Spinal cord (tissue), 10 donors: Measurements from ENCODE around the gene ZNF236. TPM values are rescaled to one million over a fixed set of nuclear protein-coding genes. Genes with fewer than 3 reads are reported as not detected.
"Not testable (repeated sequence)": the region's sequence is repeated elsewhere in the genome, so short reads cannot be mapped to it uniquely, and the experiment has no call there.

ENCODE experiments used
- DNase-seq, 6 donors: peaks; one replicate each; pipeline versions ENCODE4 v3.0.0 to v3.0.0-alpha.2; 2013 to 2015; ENCODE audit warnings: low spot score in 6 of 6, low read depth in 4 of 6
- H3K27ac ChIP-seq: one replicate; pipeline ENCODE4 v1.5.1; 2013; ENCODE audit warnings: low read depth, low read length, control low read depth
- H3K27me3 ChIP-seq: one replicate; pipeline ENCODE4 v1.6.1; 2013; ENCODE audit warnings: low read length; ENCODE audit not compliant: control insufficient read depth, insufficient read depth
- H3K36me3 ChIP-seq: one replicate; pipeline ENCODE4 v1.6.1; 2013; ENCODE audit warnings: low read length; ENCODE audit not compliant: control insufficient read depth, insufficient read depth
- H3K4me1 ChIP-seq: one replicate; pipeline ENCODE4 v1.6.1; 2013; ENCODE audit warnings: low read length; ENCODE audit not compliant: control insufficient read depth, insufficient read depth
- H3K4me3 ChIP-seq: one replicate; pipeline ENCODE4 v1.5.1; 2013; ENCODE audit warnings: low read depth, low read length, control low read depth
- H3K9me3 ChIP-seq: one replicate; pipeline ENCODE4 v1.6.1; 2013; ENCODE audit warnings: low read length; ENCODE audit not compliant: control insufficient read depth, insufficient read depth
- WGBS: methylation state at CpG from one replicate; pipeline ENCODE4 v1.1.5; 2013; ENCODE audit warnings: missing lambda C conversion rate; ENCODE audit not compliant: insufficient coverage; 5-methylcytosine and 5-hydroxymethylcytosine counted together
- polyA plus RNA-seq, 2 donors: library from polyadenylated mRNA; unstranded; fragments of 120-200 nt; gene quantifications; one replicate each; pipeline ENCODE4 v1.2.1, GENCODE V29; 2013; ENCODE audit not compliant: insufficient read length in 2 of 2
- total RNA-seq, 2 donors: library from RNA; depleted of rRNA in 1 of 2; stranded (reverse); fragments of 120-200 nt in 1 of 2; fragments of >200 nt in 1 of 2; gene quantifications; one replicate each; pipeline versions ENCODE4 v1.2.3 to v1.2.4, GENCODE V29; 2013 to 2014
- donor health status: healthy.

ZNF236 gene
- total and polyA plus RNA-seq, 4 donors, result 7.6 to 23.0 (median 13.6) TPM

DNA sequence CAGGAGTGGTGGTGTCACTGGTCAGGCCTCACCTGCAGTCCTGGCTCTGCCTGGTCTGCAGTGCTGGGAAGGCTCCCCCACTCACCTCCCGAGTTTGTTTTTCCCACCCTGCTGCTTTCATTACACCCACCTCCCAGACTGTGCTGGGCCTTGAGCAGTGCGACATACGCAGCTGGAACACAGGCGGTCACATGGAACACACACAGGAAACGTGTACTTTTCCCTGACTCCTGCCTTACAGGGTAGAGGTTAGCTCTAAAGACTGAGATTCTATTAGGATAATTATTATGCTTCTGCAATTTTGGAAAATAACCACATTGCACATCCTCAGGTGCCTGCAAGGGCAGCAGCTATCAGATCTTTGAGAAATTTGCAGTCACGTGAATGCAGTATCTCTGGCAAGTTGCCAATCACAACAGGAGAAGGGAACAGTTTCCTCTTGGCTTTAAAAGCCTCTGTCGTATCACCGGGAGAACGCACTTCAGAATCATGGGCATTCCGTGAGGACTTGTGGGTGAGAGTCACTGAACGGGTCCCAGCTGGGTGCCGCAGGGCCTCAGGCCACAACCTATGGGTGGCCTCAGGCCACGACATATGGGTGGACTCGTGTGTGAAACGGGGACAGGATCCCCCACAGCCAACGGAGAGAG lies 136.5 kb downstream of the ZNF236 start:
- no peaks in the 10 kb centered on the region for H3K9me3 ChIP-seq
- 42% methylated on average over 12 of the region's 16 CpGs for WGBS
- peak in 1 of 6 donors; percentile 74 for DNase-seq
- no peak overlapping the region for H3K27ac ChIP-seq
- no peak overlapping the region for H3K4me3 ChIP-seq
- no peaks in the 10 kb centered on the region for H3K27me3 ChIP-seq
- peaks cover 41% of the 10 kb centered on the region for H3K36me3 ChIP-seq
- peaks cover 12% of the 10 kb centered on the region for H3K4me1 ChIP-seq

DNA sequence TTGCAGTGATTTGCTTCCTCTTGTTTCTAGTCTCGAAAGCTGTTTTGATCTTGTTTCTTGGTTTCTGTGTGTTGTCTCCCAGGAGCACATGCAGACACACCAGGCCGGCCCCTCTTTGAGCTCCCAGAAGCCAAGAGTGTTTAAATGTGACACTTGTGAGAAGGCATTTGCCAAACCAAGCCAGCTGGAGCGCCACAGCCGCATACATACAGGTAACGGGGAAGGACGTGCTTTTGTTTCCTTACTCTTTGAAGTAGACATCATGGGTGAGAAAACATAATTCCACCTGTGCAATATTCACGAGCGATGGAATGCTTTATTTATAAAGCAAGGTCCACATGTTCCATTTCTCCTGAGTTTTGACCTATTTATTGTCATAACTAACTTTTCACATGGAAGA lies 137.2 kb downstream of the ZNF236 start:
- peaks cover 11% of the 10 kb centered on the region for H3K4me1 ChIP-seq
- H3K27me3 ChIP-seq, result no peaks in the 10 kb centered on the region
- no peak overlapping the region for H3K4me3 ChIP-seq
- peaks cover 41% of the 10 kb centered on the region for H3K36me3 ChIP-seq
- H3K9me3 ChIP-seq, result no peaks in the 10 kb centered on the region
- H3K27ac ChIP-seq, result no peak overlapping the region
- DNase-seq, result no peak
- 98% methylated on average over 7 of the region's 8 CpGs for WGBS

DNA sequence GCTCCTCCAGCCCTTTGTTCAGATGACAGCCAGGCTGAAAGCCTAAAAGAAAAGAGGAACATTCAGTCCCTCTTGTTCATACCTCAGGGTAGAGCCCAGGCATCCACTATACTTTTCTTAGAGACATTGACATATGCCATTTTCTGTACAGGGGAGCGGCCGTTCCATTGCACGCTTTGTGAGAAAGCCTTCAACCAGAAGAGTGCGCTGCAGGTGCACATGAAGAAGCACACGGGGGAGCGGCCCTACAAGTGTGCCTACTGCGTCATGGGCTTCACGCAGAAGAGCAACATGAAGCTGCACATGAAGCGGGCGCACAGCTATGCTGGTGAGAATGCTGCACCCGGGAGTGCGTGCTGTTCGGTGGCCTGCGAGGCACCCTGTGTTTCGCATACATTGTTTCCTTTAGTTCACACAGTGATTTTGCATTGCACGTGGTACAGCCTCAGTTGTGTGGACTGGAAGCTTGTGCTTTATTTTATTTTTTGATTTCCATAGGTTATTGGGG lies 138.2 kb downstream of the ZNF236 start:
- peaks cover 41% of the 10 kb centered on the region for H3K36me3 ChIP-seq

GRCh38 chr18:76962851-76963250 lies 140.5 kb downstream of the ZNF236 start:
- Histone ChIP-seq H3K27ac (no peak overlapping the region), H3K4me1 (peaks cover 11% of the 10 kb centered on the region), H3K4me3 (no peak overlapping the region), H3K9me3 (no peaks in the 10 kb centered on the region), H3K36me3 (peaks cover 22% of the 10 kb centered on the region), H3K27me3 (no peaks in the 10 kb centered on the region)
- DNase-seq, result no peak
- 100% methylated on average over 1 of the region's 1 CpG for WGBS

More for the DNA sequence above, 138.2 kb downstream of the ZNF236 start:
- H3K9me3 ChIP-seq, result no peaks in the 10 kb centered on the region
- no peak for DNase-seq
- no peak overlapping the region for H3K4me3 ChIP-seq
- no peak overlapping the region for H3K27ac ChIP-seq
- WGBS, result 92% methylated on average over 16 of the region's 16 CpGs
- H3K27me3 ChIP-seq, result no peaks in the 10 kb centered on the region
- H3K4me1 ChIP-seq, result peaks cover 11% of the 10 kb centered on the region

DNA sequence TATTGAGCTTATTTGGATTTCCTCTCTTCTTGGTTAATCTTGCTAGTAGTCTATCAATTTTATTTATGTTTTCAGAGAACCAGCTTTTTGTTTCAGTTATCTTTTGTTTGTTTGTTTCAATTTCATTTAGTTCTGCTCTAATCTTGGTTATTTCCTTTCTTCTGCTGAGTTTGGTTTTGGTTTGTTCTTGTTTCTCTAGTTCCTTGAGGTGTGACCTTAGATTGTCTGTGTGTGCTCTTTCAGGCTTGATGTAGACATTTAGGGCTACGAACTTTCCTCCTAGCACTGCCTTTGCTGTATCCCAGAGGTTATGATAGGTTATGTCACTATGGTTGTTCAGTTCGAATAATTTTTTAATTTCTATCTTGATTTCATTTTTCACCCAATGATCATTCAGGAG lies 141.6 kb downstream of the ZNF236 start:
- WGBS, result no CpG with 5 or more reads among the region's 2 CpGs
- Histone ChIP-seq H3K4me1 (peaks cover 3% of the 10 kb centered on the region), H3K4me3 (no peak overlapping the region), H3K27me3 (no peaks in the 10 kb centered on the region), H3K27ac (no peak overlapping the region), H3K9me3 (no peaks in the 10 kb centered on the region), H3K36me3 (peaks cover 14% of the 10 kb centered on the region)
- DNase-seq, result no peak

DNA sequence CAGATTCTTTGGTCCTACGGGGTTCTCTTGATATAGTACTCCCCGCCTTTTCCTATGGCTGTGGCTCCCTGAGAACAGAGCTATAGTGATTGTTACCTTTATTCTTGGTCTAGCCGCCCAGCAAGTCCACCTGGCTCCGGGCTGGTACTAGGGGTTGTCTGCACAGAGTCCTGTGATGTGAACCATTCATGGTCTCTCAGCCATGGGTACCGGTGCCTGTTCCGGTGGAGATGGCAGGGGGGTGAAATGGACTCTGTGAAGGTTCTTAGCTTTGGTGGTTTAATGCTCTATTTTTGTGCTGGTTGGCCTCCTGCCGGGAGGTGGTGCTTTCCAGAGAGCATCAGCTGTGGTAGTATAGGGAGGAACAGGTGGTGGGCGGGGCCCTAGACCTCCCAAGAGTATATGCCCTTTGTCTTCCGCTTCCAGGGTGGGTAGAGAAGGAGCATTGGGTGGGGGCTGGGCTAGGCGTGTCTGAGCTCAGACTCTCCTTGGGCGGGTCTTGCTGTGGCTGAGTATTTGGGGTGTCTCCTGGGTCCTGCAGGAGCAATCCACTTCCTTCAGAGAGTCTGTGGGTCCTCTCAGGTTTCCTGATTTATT lies 143.3 kb downstream of the ZNF236 start:
- 94% methylated on average over 8 of the region's 11 CpGs for WGBS
- not testable (repeated sequence) for H3K27ac ChIP-seq, H3K4me1 ChIP-seq, H3K36me3 ChIP-seq, H3K27me3 ChIP-seq, H3K4me3 ChIP-seq, DNase-seq, H3K9me3 ChIP-seq

DNA sequence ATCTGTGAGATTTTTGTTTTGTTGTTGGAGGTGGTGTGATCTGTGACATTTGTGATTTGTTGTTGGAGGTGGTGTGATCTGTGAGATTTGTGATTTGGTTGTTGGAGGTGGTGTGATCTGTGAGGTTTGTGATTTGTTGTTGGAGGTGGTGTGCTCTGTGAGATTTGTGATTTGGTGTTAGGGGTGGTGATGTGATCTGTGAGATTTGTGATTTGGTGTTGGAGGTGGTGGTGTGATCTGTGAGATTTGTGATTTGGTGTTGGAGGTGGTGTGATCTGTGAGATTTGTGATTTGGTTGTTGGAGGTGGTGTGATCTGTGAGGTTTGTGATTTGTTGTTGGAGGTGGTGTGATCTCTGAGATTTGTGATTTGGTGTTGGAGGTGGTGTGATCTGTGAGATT lies 144.9 kb downstream of the ZNF236 start:
- DNase-seq, H3K4me3 ChIP-seq, H3K36me3 ChIP-seq, H3K27ac ChIP-seq, H3K27me3 ChIP-seq, H3K9me3 ChIP-seq, H3K4me1 ChIP-seq: not testable (repeated sequence)

DNA sequence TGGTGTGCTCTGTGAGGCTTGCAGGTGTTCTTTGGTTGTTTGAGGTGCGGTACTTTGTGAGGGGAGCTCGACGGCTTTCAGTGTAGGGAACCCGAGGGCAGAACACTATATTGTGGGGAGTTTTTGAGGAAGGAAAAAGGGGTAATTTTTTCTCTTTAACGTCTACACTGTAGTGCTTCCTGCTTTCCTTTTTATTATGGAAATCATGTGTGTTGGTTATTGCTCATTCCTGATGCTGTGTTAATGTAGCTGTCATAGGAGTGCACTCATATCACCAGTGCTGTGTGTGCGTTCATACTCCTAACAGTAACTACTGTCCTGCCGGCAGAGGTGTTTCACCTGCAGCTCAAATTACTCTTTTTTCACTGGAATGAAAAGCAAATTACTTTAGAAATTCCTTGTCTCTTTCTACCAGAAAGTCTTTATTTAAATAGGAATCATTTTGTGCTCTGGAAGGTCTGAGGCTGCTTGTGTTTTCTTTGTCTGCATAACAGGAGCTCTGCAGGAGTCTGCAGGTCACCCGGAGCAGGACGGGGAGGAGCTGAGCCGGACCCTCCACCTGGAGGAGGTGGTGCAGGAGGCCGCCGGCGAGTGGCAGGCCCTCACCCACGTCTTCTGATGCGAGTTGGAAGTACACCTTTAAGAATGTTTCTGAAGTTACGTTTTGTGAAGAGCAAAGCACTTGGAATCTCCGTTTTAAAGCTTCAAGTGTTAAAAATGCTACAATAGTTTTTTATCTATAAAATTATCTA lies 145.5 kb downstream of the ZNF236 start:
- WGBS, result 42% methylated on average over 10 of the region's 17 CpGs
- Histone ChIP-seq H3K27me3 (no peaks in the 10 kb centered on the region), H3K27ac (no peak overlapping the region), H3K36me3 (no peaks in the 10 kb centered on the region), H3K4me1 (peaks cover 4% of the 10 kb centered on the region), H3K4me3 (no peak overlapping the region), H3K9me3 (no peaks in the 10 kb centered on the region)
- DNase-seq, result no peak

GRCh38 chr18:76970770-76971559 lies 148.6 kb downstream of the ZNF236 start:
- DNase-seq, result no peak
- Histone ChIP-seq H3K9me3 (no peaks in the 10 kb centered on the region), H3K4me1 (peaks cover 18% of the 10 kb centered on the region), H3K4me3 (no peak overlapping the region), H3K27ac (no peak overlapping the region), H3K27me3 (no peaks in the 10 kb centered on the region), H3K36me3 (peaks cover 3% of the 10 kb centered on the region)
- 68% methylated on average over 8 of the region's 11 CpGs for WGBS
